ENCODE results near the gene ADAMTS19. TPM values are rescaled to one million over a fixed set of nuclear protein-coding genes. Genes with fewer than 3 reads are reported as not detected.
A peak's percentile ranks its signal among the peaks of the same experiment; 100 is the strongest.

ADAMTS19 gene
- total RNA-seq, 2 experiments from 2014 or later: not detected

GRCh38 chr5:129447968-129448367 is 12.1 kb upstream of the ADAMTS19 start:
- H3K27me3 Mint-ChIP-seq (ENCODE audit: low read depth): no peaks in the 10 kb centered on the region
- DNase-seq (no peak), ATAC-seq (no peak)
- no peaks in the 10 kb centered on the region for H3K4me1 Mint-ChIP-seq (ENCODE audit: low read depth)
- CTCF ChIA-PET: no interaction called here
- H3K9me3 Mint-ChIP-seq (ENCODE audit: insufficient read depth): no peaks in the 10 kb centered on the region
- no peak overlapping the region for H3K27ac Mint-ChIP-seq
- no peak overlapping the region for H3K4me3 Mint-ChIP-seq
- no peaks in the 10 kb centered on the region for H3K36me3 Mint-ChIP-seq (ENCODE audit: low read depth)
- POLR2A ChIA-PET: no interaction called here

GRCh38 chr5:129448654-129449053 is 11.4 kb upstream of the ADAMTS19 start:
- DNase-seq (no peak), ATAC-seq (no peak)
- no peaks in the 10 kb centered on the region for H3K9me3 Mint-ChIP-seq (ENCODE audit: insufficient read depth)
- H3K4me1 Mint-ChIP-seq (ENCODE audit: low read depth): no peaks in the 10 kb centered on the region
- H3K27me3 Mint-ChIP-seq (ENCODE audit: low read depth): no peaks in the 10 kb centered on the region
- H3K27ac Mint-ChIP-seq: no peak overlapping the region
- H3K36me3 Mint-ChIP-seq (ENCODE audit: low read depth): no peaks in the 10 kb centered on the region
- CTCF ChIA-PET: no interaction called here
- no peak overlapping the region for H3K4me3 Mint-ChIP-seq
- POLR2A ChIA-PET: no interaction called here

DNA sequence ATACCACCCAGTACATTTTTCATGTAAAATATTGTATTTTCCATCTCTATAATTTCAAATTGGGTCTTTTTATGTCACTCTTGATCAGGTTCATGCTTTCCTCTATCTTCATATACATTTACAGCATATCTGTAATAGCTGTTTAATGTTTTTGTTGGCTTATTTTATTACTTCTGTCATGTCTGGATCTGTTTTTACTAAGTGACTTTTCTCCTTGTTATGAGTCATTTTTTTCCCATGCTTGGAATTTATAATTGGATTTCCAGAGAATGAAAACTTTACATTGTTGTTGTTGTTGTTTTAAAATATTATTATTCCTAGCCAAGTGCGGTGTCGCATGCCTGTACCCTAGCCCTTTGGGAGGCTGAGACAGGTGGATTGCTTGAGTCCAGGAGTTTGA is 5.6 kb upstream of the ADAMTS19 start:
- ChIA-PET CTCF (no interaction called here), POLR2A (no interaction called here)
- no peaks in the 10 kb centered on the region for H3K36me3 Mint-ChIP-seq (ENCODE audit: low read depth)
- H3K27ac Mint-ChIP-seq: no peak overlapping the region
- no peak for ATAC-seq
- H3K4me1 Mint-ChIP-seq (ENCODE audit: low read depth): no peaks in the 10 kb centered on the region
- no peak overlapping the region for H3K4me3 Mint-ChIP-seq
- H3K9me3 Mint-ChIP-seq (ENCODE audit: insufficient read depth): no peaks in the 10 kb centered on the region
- no peak for DNase-seq
- peaks cover 12% of the 10 kb centered on the region for H3K27me3 Mint-ChIP-seq (ENCODE audit: low read depth)

- H3K4me1 Mint-ChIP-seq (ENCODE audit: low read depth): peaks cover 11% of the 10 kb centered on the region
- ChIA-PET POLR2A (no interaction called here), CTCF (no interaction called here)
- no peak for ATAC-seq
- no peak for DNase-seq
- H3K4me3 Mint-ChIP-seq: no peak overlapping the region
- H3K27ac Mint-ChIP-seq: no peak overlapping the region
- peaks cover 41% of the 10 kb centered on the region for H3K27me3 Mint-ChIP-seq (ENCODE audit: low read depth)
- H3K9me3 Mint-ChIP-seq (ENCODE audit: insufficient read depth): no peaks in the 10 kb centered on the region
- H3K36me3 Mint-ChIP-seq (ENCODE audit: low read depth): peaks cover 2% of the 10 kb centered on the region
These were observed 685 bp upstream of the ADAMTS19 start for GRCh38 chr5:129459450-129459776.

DNA sequence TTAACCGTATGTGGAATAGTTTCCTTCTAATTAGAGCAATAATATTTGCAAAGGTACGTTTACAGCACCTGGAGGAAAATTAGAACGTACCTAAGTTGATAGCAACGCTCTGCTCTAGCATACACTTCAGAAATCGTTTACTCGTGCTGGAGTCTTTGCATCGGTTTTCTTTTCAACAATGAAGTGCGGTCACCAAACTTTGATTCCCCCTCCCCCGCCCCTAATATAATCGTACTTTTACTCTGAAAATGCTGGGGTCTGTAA is 506 bp downstream of the ADAMTS19 start:
- DNase-seq: no peak
- Mint-ChIP-seq H3K27ac (no peak overlapping the region), H3K27me3 (ENCODE audit: low read depth) (peaks cover 41% of the 10 kb centered on the region), H3K4me1 (ENCODE audit: low read depth) (peaks cover 11% of the 10 kb centered on the region), H3K9me3 (ENCODE audit: insufficient read depth) (no peaks in the 10 kb centered on the region), H3K36me3 (ENCODE audit: low read depth) (peaks cover 2% of the 10 kb centered on the region), H3K4me3 (no peak overlapping the region)
- ATAC-seq: no peak
- CTCF ChIA-PET: no interaction called here
- POLR2A ChIA-PET: no interaction called here

DNA sequence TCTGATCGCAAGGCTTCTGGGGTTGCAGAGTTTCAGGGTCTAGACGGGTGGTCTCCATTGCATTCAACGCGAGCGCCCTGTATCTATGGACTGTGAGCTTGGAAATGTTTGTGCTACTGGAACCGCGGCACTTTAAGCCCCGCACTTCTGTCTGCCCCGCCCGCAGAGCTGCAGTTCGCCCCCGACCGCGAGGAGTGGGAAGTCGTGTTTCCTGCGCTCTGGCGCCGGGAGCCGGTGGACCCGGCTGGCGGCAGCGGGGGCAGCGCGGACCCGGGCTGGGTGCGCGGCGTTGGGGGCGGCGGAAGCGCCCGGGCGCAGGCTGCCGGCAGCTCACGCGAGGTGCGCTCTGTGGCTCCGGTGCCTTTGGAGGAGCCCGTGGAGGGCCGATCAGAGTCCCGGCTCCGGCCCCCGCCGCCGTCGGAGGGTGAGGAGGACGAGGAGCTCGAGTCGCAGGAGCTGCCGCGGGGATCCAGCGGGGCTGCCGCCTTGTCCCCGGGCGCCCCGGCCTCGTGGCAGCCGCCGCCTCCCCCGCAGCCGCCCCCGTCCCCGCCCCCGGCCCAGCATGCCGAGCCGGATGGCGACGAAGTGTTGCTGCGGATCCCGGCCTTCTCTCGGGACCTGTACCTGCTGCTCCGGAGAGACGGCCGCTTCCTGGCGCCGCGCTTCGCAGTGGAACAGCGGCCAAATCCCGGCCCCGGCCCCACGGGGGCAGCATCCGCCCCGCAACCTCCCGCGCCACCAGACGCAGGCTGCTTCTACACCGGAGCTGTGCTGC is 1.0 kb downstream of the ADAMTS19 start:
- H3K27me3 Mint-ChIP-seq (ENCODE audit: low read depth): peaks cover 41% of the 10 kb centered on the region
- ATAC-seq: peak; percentile 70
- peaks cover 11% of the 10 kb centered on the region for H3K4me1 Mint-ChIP-seq (ENCODE audit: low read depth)
- peak; percentile 26 for DNase-seq
- ChIA-PET CTCF (no interaction called here), POLR2A (no interaction called here)
- no peaks in the 10 kb centered on the region for H3K9me3 Mint-ChIP-seq (ENCODE audit: insufficient read depth)
- no peak overlapping the region for H3K4me3 Mint-ChIP-seq
- peaks cover 2% of the 10 kb centered on the region for H3K36me3 Mint-ChIP-seq (ENCODE audit: low read depth)
- no peak overlapping the region for H3K27ac Mint-ChIP-seq

DNA sequence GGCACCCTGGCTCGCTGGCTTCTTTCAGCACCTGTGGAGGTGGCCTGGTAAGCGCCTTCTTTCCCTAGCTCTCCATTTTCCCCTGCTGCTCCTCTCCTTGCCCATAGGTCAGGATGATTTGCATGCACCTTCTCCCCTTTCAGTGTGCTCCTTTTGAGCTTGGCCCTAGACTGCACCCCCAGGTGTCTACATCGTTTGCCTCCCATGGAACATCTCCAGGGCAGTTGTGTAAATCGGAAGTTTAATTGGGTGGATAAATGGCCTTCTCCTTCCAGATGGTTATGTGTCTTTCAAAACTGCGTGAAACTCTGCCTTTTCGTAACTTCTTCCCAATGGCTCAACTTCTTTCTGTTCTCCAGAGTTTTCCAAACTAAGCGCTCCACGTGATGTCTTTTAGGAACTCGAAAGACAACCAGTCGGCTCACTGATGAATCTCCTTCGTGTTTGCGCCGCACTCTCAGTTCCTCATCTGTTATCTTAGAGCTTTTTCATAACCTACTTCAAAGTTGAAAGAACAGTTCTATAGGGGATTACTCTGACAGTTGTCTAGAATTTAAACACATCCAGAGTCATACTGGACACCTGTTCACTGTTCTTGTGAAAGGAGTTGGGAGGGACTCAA is 1.7 kb downstream of the ADAMTS19 start:
- H3K36me3 Mint-ChIP-seq (ENCODE audit: low read depth): peaks cover 2% of the 10 kb centered on the region
- H3K9me3 Mint-ChIP-seq (ENCODE audit: insufficient read depth): no peaks in the 10 kb centered on the region
- H3K27me3 Mint-ChIP-seq (ENCODE audit: low read depth): peaks cover 41% of the 10 kb centered on the region
- H3K27ac Mint-ChIP-seq: no peak overlapping the region
- CTCF ChIA-PET: no interaction called here
- H3K4me1 Mint-ChIP-seq (ENCODE audit: low read depth): peaks cover 11% of the 10 kb centered on the region
- POLR2A ChIA-PET: no interaction called here
- ATAC-seq (no peak), DNase-seq (no peak)
- H3K4me3 Mint-ChIP-seq: peak overlapping the region; percentile 37

DNA sequence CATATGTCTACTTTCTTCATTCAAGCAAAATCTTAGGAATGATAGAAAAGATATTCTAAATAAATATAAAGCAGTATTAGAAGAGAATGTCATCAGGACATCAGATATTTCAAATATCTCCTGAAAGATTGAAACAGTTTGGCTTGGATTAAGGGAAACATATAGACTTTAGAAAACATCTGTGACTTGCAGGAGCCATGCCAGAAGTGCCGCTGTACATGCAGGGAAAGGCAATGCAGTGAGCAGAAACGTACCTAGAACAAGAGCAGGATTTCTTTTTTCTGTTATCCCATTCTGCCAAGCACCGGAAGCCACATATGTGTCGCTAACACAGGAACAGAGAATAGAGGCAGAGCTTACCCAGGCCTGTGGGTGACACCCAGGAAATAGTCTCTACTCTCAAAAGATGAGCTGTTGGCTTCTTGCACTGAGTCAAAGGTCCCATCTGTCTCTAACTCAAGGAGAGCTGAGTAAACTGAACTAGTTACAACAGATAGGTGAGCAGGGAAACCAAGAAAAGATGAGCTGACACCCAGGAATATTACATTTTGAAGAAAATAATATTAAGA is 5.8 kb downstream of the ADAMTS19 start:
- H3K4me3 Mint-ChIP-seq: no peak overlapping the region
- H3K27me3 Mint-ChIP-seq (ENCODE audit: low read depth): peaks cover 19% of the 10 kb centered on the region
- DNase-seq (no peak), ATAC-seq (no peak)
- ChIA-PET POLR2A (no interaction called here), CTCF (no interaction called here)
- peaks cover 2% of the 10 kb centered on the region for H3K36me3 Mint-ChIP-seq (ENCODE audit: low read depth)
- no peaks in the 10 kb centered on the region for H3K9me3 Mint-ChIP-seq (ENCODE audit: insufficient read depth)
- peaks cover 5% of the 10 kb centered on the region for H3K4me1 Mint-ChIP-seq (ENCODE audit: low read depth)
- H3K27ac Mint-ChIP-seq: no peak overlapping the region

DNA sequence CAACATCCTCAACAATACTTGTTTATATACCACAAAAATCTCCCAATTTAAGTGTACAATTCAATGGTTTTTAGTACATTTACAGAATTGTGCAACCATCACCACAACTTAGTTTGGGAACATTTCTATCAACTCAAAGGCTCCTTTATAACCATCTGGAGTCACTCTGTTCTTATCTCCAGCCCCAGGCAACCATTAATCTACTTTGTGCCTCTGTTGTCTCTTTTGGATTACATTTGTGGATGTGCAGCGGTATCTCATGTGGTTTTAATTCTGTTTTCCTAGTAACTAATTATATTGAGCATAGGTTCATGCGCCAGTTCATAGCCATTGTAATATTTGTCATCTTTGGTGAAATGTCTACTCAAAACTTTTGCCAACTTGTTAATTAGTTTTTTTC is 14.4 kb downstream of the ADAMTS19 start:
- CTCF ChIA-PET: no interaction called here
- no peak overlapping the region for H3K4me3 Mint-ChIP-seq
- no peak overlapping the region for H3K27ac Mint-ChIP-seq
- no peak for DNase-seq
- H3K27me3 Mint-ChIP-seq (ENCODE audit: low read depth): no peaks in the 10 kb centered on the region
- H3K36me3 Mint-ChIP-seq (ENCODE audit: low read depth): no peaks in the 10 kb centered on the region
- POLR2A ChIA-PET: no interaction called here
- H3K9me3 Mint-ChIP-seq (ENCODE audit: insufficient read depth): no peaks in the 10 kb centered on the region
- no peaks in the 10 kb centered on the region for H3K4me1 Mint-ChIP-seq (ENCODE audit: low read depth)
- no peak for ATAC-seq

GRCh38 chr5:129476751-129477150 is 16.7 kb downstream of the ADAMTS19 start:
- H3K4me1 Mint-ChIP-seq (ENCODE audit: low read depth): no peaks in the 10 kb centered on the region
- ChIA-PET POLR2A (no interaction called here), CTCF (no interaction called here)
- no peaks in the 10 kb centered on the region for H3K36me3 Mint-ChIP-seq (ENCODE audit: low read depth)
- no peak overlapping the region for H3K4me3 Mint-ChIP-seq
- ATAC-seq: no peak
- DNase-seq: no peak
- H3K9me3 Mint-ChIP-seq (ENCODE audit: insufficient read depth): no peaks in the 10 kb centered on the region
- H3K27ac Mint-ChIP-seq: no peak overlapping the region
- H3K27me3 Mint-ChIP-seq (ENCODE audit: low read depth): no peaks in the 10 kb centered on the region

- Mint-ChIP-seq H3K36me3 (ENCODE audit: low read depth) (no peaks in the 10 kb centered on the region), H3K4me3 (no peak overlapping the region), H3K27ac (no peak overlapping the region), H3K27me3 (ENCODE audit: low read depth) (no peaks in the 10 kb centered on the region), H3K9me3 (ENCODE audit: insufficient read depth) (no peaks in the 10 kb centered on the region), H3K4me1 (ENCODE audit: low read depth) (no peaks in the 10 kb centered on the region)
- DNase-seq (no peak), ATAC-seq (no peak)
- CTCF ChIA-PET: no interaction called here
- POLR2A ChIA-PET: no interaction called here
These were observed 17.4 kb downstream of the ADAMTS19 start for GRCh38 chr5:129477532-129477931.

DNA sequence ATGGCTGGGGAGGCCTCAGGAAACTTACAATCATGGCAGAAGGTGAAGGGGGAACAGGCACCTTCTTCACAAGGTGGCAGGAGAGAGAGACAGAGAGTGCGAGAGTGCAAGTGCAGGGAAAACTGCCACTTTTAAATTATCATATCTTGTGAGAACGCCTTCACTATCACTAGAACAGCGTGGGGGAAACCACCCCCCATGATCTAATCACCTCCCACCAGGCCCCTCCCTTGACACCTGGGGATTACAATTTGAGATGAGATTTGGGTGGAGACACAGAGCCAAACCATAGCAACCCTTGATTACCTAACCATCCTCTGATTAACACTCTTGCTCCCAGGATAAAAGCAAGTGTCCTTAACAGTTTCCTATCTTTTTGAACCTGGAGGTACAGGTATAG is 21.1 kb downstream of the ADAMTS19 start:
- Mint-ChIP-seq H3K27ac (no peak overlapping the region), H3K9me3 (ENCODE audit: insufficient read depth) (no peaks in the 10 kb centered on the region), H3K4me1 (ENCODE audit: low read depth) (no peaks in the 10 kb centered on the region), H3K4me3 (no peak overlapping the region), H3K27me3 (ENCODE audit: low read depth) (no peaks in the 10 kb centered on the region), H3K36me3 (ENCODE audit: low read depth) (no peaks in the 10 kb centered on the region)
- ChIA-PET POLR2A (no interaction called here), CTCF (no interaction called here)
- DNase-seq (no peak), ATAC-seq (no peak)

DNA sequence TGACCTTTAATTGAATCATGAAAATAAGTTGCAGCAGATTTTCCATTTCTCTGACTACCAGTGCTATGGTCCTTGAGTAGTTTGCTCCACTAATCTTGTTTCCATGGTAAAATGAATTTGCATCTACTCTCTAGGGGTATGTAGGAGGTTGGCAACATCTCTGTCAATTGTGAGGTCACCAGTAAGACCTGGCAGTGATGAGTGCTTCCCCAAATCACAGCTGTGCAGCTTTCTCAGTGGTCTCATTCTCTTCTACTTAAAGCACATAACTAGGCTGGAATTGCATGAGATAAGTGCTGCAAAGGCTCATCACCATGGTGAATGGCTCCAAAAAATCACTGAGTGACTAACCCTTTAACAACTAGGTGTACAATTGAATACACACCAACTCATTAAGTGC is 36.3 kb downstream of the ADAMTS19 start:
- DNase-seq: no peak
- Mint-ChIP-seq H3K36me3 (ENCODE audit: low read depth) (no peaks in the 10 kb centered on the region), H3K27ac (no peak overlapping the region), H3K27me3 (ENCODE audit: low read depth) (no peaks in the 10 kb centered on the region), H3K4me1 (ENCODE audit: low read depth) (no peaks in the 10 kb centered on the region), H3K9me3 (ENCODE audit: insufficient read depth) (no peaks in the 10 kb centered on the region), H3K4me3 (no peak overlapping the region)
- POLR2A ChIA-PET: no interaction called here
- ATAC-seq: no peak
- CTCF ChIA-PET: no interaction called here
